Transverse colon (tissue), 3 donors: ENCODE data around the gene RAB17.

Source experiments
- EP300 ChIP-seq: sonication (generic); formaldehyde crosslinking; IDR thresholded peaks from one replicate; pipeline ENCODE4 v1.6.1; 2017; ENCODE audit warnings: antibody characterized with exemption, low read depth
- POLR2A ChIP-seq: fragments of 450-650 bp; IDR thresholded peaks from one replicate; pipeline ENCODE4 v1.6.1; 2016; ENCODE audit warnings: antibody characterized with exemption, mild to moderate bottlenecking, moderate library complexity
- TF ChIP-seq, protein P1 (sequence below), 5 experiments: fragments of 200-600 bp in 3 of 5; fragments of 450-650 bp in 2 of 5; sonication (generic) in 3 of 5; IDR thresholded peaks; 1 replicate in 2 of 5; 2 replicates in 3 of 5; pipeline ENCODE4 v1.5.1; 2016 to 2017; ENCODE audit warnings: antibody characterized with exemption in 5 of 5, inconsistent platforms in 3 of 5, mild to moderate bottlenecking in 2 of 5, moderate library complexity in 1 of 5

DNA sequence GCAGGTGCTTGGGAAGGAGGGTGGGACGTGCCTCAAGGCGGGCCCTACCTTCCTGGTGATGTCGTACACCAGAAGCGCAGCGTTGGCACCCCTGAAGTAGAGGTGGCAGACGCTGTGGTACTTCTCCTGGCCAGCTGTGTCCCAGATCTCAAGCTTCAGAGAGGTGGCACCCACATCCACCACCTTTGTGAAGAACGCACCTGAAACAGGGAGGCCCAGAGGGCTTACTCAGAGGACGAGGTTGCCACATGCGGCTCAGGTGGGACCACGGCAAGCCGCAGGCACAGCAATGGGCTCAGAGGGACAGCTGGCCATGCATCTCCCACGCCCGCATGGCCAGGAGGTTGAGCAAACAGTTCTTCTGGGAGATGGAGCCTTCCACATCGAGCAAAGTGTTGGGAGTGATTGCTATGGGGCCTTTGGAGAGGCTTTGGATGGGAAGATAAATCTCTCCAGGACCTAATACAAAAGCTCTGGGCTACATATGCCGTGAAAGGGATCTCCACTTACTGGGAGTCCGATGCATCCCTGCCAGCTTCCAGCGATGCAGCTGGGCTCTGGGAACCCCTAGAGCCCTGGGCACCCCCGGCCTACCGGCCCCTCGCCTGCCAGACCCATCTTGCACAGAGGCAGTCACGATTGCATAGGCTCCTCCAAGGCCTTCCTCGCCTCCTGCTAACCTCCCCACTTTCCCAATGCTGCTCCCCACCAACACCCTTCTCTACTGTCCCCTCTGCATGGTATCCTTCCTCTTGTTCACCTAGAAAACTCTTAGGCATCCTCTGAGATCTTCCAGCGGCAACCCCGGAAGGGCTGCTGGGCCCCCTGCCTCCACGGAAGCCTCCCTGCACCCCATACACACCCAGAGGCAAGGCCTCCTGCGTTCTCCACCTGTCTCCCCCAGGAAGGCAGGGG is 12.3 kb downstream of the RAB17 start:
- TF ChIP-seq, protein P1, sequence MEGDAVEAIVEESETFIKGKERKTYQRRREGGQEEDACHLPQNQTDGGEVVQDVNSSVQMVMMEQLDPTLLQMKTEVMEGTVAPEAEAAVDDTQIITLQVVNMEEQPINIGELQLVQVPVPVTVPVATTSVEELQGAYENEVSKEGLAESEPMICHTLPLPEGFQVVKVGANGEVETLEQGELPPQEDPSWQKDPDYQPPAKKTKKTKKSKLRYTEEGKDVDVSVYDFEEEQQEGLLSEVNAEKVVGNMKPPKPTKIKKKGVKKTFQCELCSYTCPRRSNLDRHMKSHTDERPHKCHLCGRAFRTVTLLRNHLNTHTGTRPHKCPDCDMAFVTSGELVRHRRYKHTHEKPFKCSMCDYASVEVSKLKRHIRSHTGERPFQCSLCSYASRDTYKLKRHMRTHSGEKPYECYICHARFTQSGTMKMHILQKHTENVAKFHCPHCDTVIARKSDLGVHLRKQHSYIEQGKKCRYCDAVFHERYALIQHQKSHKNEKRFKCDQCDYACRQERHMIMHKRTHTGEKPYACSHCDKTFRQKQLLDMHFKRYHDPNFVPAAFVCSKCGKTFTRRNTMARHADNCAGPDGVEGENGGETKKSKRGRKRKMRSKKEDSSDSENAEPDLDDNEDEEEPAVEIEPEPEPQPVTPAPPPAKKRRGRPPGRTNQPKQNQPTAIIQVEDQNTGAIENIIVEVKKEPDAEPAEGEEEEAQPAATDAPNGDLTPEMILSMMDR (IDR thresholded peaks at IDR 0.05) = no peak
- TF ChIP-seq EP300 (no peak), POLR2A (no peak)
